Ishikawa (cell line): ENCODE data around the gene RAB44.

ENCODE experiments used
- CEBPB ChIP-seq: IDR thresholded peaks from 2 replicates; pipeline ENCODE4 v1.6.1; 2012
- CREB1 ChIP-seq: IDR thresholded peaks from 2 replicates; pipeline ENCODE4 v1.6.1; 2012; ENCODE audit warnings: low read depth
- EGR1 ChIP-seq: IDR thresholded peaks from 2 replicates; pipeline ENCODE4 v1.6.1; 2012
- EP300 ChIP-seq: IDR thresholded peaks from 2 replicates; pipeline ENCODE4 v1.6.1; 2012; ENCODE audit warnings: borderline replicate concordance
- FOXM1 ChIP-seq: IDR thresholded peaks from 2 replicates; pipeline ENCODE4 v1.6.1; 2012; ENCODE audit warnings: low read depth, borderline replicate concordance
- NFIC ChIP-seq: IDR thresholded peaks from 2 replicates; pipeline ENCODE4 v1.6.1; 2012
- RAD21 ChIP-seq: IDR thresholded peaks from 2 replicates; pipeline ENCODE4 v1.6.1; 2012; ENCODE audit warnings: low read depth
- TAF1 ChIP-seq: IDR thresholded peaks from 2 replicates; pipeline ENCODE4 v1.6.1; 2012; ENCODE audit warnings: low read depth, mild to moderate bottlenecking
- TCF12 ChIP-seq: IDR thresholded peaks from 2 replicates; pipeline ENCODE4 v1.6.1; 2012; ENCODE audit warnings: low read depth
- TEAD4 ChIP-seq: IDR thresholded peaks from 2 replicates; pipeline ENCODE4 v1.6.1; 2012
- YY1 ChIP-seq: IDR thresholded peaks from 2 replicates; pipeline ENCODE4 v1.6.1; 2012; ENCODE audit warnings: low read depth
- ZBTB7A ChIP-seq: IDR thresholded peaks from 2 replicates; pipeline ENCODE4 v1.6.1; 2012; ENCODE audit warnings: low read depth
- TF ChIP-seq, protein P1 (sequence below): IDR thresholded peaks from 2 replicates; pipeline ENCODE4 v1.6.1; 2012; ENCODE audit warnings: low read depth, mild to moderate bottlenecking
- TF ChIP-seq, protein P2 (sequence below): IDR thresholded peaks from 2 replicates; pipeline ENCODE4 v1.6.1; 2012
- TF ChIP-seq, protein P3 (sequence below): IDR thresholded peaks from 2 replicates; pipeline ENCODE4 v1.6.1; 2012

Gene RAB44

DNA sequence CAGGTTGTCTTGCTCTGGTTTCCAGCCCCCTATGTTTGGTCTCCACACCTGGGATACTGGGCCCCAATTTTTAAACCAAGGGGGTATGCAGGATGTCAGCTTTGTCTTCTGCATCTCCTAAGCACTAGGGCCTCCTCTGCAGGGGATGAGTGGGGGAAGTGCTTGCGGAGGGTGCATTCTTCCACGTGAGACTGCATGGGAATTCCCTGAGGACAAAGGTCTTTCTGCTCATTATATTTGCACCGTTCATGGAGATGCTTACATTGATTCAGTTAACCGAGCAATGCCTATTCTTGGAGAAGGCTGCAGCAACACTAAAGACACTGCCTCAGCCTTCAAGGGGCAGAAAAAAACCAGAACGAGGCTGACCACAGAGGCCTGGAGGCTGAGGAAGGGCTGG is 45.4 kb downstream of the RAB44 start:
- no peak for TF ChIP-seq ZBTB7A
- TF ChIP-seq TCF12: no peak
- TF ChIP-seq CREB1: no peak
- TF ChIP-seq, protein P1, sequence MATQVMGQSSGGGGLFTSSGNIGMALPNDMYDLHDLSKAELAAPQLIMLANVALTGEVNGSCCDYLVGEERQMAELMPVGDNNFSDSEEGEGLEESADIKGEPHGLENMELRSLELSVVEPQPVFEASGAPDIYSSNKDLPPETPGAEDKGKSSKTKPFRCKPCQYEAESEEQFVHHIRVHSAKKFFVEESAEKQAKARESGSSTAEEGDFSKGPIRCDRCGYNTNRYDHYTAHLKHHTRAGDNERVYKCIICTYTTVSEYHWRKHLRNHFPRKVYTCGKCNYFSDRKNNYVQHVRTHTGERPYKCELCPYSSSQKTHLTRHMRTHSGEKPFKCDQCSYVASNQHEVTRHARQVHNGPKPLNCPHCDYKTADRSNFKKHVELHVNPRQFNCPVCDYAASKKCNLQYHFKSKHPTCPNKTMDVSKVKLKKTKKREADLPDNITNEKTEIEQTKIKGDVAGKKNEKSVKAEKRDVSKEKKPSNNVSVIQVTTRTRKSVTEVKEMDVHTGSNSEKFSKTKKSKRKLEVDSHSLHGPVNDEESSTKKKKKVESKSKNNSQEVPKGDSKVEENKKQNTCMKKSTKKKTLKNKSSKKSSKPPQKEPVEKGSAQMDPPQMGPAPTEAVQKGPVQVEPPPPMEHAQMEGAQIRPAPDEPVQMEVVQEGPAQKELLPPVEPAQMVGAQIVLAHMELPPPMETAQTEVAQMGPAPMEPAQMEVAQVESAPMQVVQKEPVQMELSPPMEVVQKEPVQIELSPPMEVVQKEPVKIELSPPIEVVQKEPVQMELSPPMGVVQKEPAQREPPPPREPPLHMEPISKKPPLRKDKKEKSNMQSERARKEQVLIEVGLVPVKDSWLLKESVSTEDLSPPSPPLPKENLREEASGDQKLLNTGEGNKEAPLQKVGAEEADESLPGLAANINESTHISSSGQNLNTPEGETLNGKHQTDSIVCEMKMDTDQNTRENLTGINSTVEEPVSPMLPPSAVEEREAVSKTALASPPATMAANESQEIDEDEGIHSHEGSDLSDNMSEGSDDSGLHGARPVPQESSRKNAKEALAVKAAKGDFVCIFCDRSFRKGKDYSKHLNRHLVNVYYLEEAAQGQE: no peak
- no peak for TF ChIP-seq RAD21
- no peak for TF ChIP-seq EGR1
- no peak for TF ChIP-seq NFIC
- no peak for TF ChIP-seq CEBPB
- TF ChIP-seq, protein P2, sequence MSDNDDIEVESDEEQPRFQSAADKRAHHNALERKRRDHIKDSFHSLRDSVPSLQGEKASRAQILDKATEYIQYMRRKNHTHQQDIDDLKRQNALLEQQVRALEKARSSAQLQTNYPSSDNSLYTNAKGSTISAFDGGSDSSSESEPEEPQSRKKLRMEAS: no peak
- TF ChIP-seq, protein P3, sequence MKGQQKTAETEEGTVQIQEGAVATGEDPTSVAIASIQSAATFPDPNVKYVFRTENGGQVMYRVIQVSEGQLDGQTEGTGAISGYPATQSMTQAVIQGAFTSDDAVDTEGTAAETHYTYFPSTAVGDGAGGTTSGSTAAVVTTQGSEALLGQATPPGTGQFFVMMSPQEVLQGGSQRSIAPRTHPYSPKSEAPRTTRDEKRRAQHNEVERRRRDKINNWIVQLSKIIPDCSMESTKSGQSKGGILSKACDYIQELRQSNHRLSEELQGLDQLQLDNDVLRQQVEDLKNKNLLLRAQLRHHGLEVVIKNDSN: no peak
- no peak for TF ChIP-seq TAF1
- TF ChIP-seq FOXM1: no peak
- TF ChIP-seq TEAD4: no peak

DNA sequence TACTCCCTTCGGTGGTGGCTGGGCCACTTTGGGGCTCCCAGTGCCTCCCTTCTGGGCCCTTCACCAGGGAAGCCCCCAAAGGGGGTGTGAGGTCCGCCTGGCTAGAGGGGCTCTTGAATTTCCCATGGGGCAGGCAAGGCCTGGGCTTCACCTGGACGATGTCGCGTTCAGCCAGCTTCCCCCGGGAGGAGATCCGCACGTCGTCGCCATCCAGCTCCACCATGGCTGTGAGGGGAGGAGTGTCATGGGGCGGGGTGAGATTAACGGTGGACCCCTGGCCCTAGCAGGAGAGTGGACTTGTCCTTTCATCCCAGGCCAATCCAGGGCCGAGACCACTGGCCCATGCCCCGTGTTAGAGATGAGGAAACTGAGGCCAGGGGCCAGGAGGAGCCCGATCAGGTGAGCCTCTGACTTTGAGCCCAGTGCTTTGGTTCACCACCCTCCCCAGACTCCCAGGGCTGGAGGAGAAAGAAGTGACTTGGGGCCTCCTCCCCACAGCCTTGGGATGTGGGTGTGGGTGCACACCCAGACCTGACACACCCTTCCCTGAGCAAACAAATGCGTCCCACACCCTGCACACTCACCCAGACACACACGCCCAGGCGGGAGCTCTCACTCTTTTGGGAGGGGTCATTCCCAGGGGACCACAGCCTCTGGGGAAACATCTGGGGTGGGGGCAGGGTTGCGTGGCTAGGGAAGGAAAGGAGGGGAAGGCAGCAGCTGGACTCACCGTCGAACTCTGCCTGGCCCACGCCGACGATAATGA is 46.1 kb downstream of the RAB44 start:
- TF ChIP-seq YY1 (no peak), EP300 (no peak), ZBTB7A (no peak), NFIC (no peak), EGR1 (no peak), TEAD4 (no peak), RAD21 (no peak), CEBPB (no peak), TAF1 (no peak), FOXM1 (no peak)
- TF ChIP-seq, protein P2: no peak
- TF ChIP-seq, protein P3: no peak
- TF ChIP-seq, protein P1: no peak

DNA sequence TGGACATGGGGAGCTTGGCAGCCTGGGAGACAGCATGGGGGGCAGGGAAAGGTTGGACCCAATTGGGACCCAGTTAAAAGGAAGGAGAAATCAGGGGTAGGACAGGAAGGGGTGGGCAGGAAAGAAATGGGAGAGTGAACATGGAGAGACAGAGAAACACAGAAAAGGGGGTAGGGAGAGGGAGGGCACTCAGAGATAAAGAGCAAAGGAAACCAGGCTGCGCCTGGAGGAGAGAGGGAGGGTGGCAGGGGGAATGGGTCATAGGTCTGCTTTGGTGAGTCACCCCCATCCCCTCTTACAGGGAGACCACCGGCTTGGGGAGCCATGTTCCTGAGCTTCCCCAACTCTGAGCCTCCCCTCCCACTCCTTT is 46.7 kb downstream of the RAB44 start:
- TF ChIP-seq YY1: no peak
- TF ChIP-seq, protein P1: no peak
- TF ChIP-seq ZBTB7A: no peak
- no peak for TF ChIP-seq RAD21
- no peak for TF ChIP-seq NFIC
- TF ChIP-seq EGR1: no peak
- TF ChIP-seq, protein P2: no peak
- TF ChIP-seq CREB1: no peak
- TF ChIP-seq FOXM1: no peak
- TF ChIP-seq CEBPB: no peak
- no peak for TF ChIP-seq TAF1
- no peak for TF ChIP-seq TEAD4
- TF ChIP-seq, protein P3: no peak
- TF ChIP-seq EP300: no peak
- TF ChIP-seq TCF12: no peak

DNA sequence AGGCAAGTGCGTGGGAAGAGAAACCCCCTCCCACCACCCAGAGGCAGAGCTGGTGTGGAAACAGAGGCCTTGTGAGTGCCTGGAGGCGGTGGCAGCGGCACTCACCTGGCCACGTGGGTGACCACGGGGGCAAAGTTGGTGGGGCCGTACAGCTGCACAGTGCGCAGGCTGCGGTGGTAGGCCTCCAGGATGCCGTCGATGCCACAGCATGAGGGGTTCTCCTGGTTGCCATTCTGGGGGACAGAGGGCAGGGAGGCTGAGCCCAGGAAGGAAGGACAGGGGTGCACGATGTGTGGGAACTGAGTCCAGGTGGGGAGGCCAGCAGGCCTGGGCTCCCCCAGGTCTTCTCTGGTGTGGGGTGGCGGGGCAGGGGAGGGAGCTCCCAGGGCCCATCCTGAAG is 47.7 kb downstream of the RAB44 start:
- TF ChIP-seq CREB1: no peak
- no peak for TF ChIP-seq FOXM1
- TF ChIP-seq NFIC: no peak
- TF ChIP-seq, protein P2: no peak
- TF ChIP-seq TEAD4: no peak
- TF ChIP-seq CEBPB: no peak
- TF ChIP-seq, protein P3: no peak
- TF ChIP-seq EGR1: no peak
- no peak for TF ChIP-seq YY1
- TF ChIP-seq RAD21: no peak
- TF ChIP-seq EP300: no peak
- no peak for TF ChIP-seq ZBTB7A
- TF ChIP-seq, protein P1: no peak
- no peak for TF ChIP-seq TCF12
- no peak for TF ChIP-seq TAF1
